HG03457 (cell line): ENCODE measurements around the gene VWA3B.
"Not testable (repeated sequence)": the region's sequence is repeated elsewhere in the genome, so short reads cannot be mapped to it uniquely, and the experiment has no call there.

Experiments used
- ATAC-seq: cut with Tn5 transposase; IDR thresholded peaks from one replicate; pipeline ENCODE4 v1.9.1; 2021; ENCODE audit warnings: moderate number of reproducible peaks; ENCODE audit not compliant: unreplicated experiment

The VWA3B gene

GRCh38 chr2:98087447-98088020 is 567 bp downstream of the VWA3B start:
- ATAC-seq, result no peak

GRCh38 chr2:98088261-98088660 is 1.3 kb downstream of the VWA3B start:
- ATAC-seq, result no peak

GRCh38 chr2:98089941-98090340 is 3.0 kb downstream of the VWA3B start:
- no peak for ATAC-seq

- ATAC-seq, result no peak
Measured at GRCh38 chr2:98090951-98091350, 4.0 kb downstream of the VWA3B start.

GRCh38 chr2:98091738-98092137 is 4.8 kb downstream of the VWA3B start:
- ATAC-seq, result no peak

GRCh38 chr2:98093146-98093545 is 6.2 kb downstream of the VWA3B start:
- ATAC-seq, result no peak

GRCh38 chr2:98093611-98094010 is 6.6 kb downstream of the VWA3B start:
- ATAC-seq, result no peak

GRCh38 chr2:98099939-98100743 is 13.2 kb downstream of the VWA3B start:
- ATAC-seq, result no peak

GRCh38 chr2:98102315-98102714 is 15.3 kb downstream of the VWA3B start:
- not testable (repeated sequence) for ATAC-seq

- ATAC-seq, result no peak
Measured at GRCh38 chr2:98102878-98103277, 15.9 kb downstream of the VWA3B start.

- ATAC-seq, result no peak
Measured at GRCh38 chr2:98108110-98108509, 21.1 kb downstream of the VWA3B start.

GRCh38 chr2:98110741-98111140 is 23.8 kb downstream of the VWA3B start:
- no peak for ATAC-seq

- ATAC-seq, result no peak
Measured at GRCh38 chr2:98114643-98115330, 27.8 kb downstream of the VWA3B start.

GRCh38 chr2:98118161-98118560 is 31.2 kb downstream of the VWA3B start:
- ATAC-seq, result no peak

GRCh38 chr2:98118852-98119251 is 31.9 kb downstream of the VWA3B start:
- ATAC-seq, result no peak

- no peak for ATAC-seq
Measured at GRCh38 chr2:98121149-98121548, 34.2 kb downstream of the VWA3B start.

- no peak for ATAC-seq
Measured at GRCh38 chr2:98122524-98122923, 35.6 kb downstream of the VWA3B start.

- no peak for ATAC-seq
Measured at GRCh38 chr2:98123286-98123685, 36.3 kb downstream of the VWA3B start.

GRCh38 chr2:98126061-98126460 is 39.1 kb downstream of the VWA3B start:
- no peak for ATAC-seq

GRCh38 chr2:98127229-98127989 is 40.4 kb downstream of the VWA3B start:
- no peak for ATAC-seq

GRCh38 chr2:98128556-98129109 is 41.7 kb downstream of the VWA3B start:
- no peak for ATAC-seq
